Stomach smooth muscle (tissue), 2 donors: ENCODE measurements around the gene ABCC1.
"Not testable (repeated sequence)": the region's sequence is repeated elsewhere in the genome, so short reads cannot be mapped to it uniquely, and the experiment has no call there.

Experiments
- H3K27ac ChIP-seq: one replicate; pipeline ENCODE4 v1.7.0; 2013; ENCODE audit warnings: mild to moderate bottlenecking, low read length, inconsistent platforms
- H3K27me3 ChIP-seq, 2 donors: one replicate each; pipeline ENCODE4 v1.7.0; 2013; ENCODE audit warnings: low read length in 2 of 2; ENCODE audit not compliant: insufficient read depth in 2 of 2, control insufficient read depth in 1 of 2
- H3K36me3 ChIP-seq, 2 donors: one replicate each; pipeline ENCODE4 v1.7.0; 2013; ENCODE audit warnings: low read length in 2 of 2; ENCODE audit not compliant: control insufficient read depth in 2 of 2, insufficient read depth in 2 of 2
- H3K4me1 ChIP-seq: one replicate; pipeline ENCODE4 v1.7.0; 2013; ENCODE audit warnings: low read length; ENCODE audit not compliant: control insufficient read depth, insufficient read depth
- H3K4me3 ChIP-seq, 2 donors: one replicate each; pipeline ENCODE4 v1.7.0; 2013; ENCODE audit warnings: low read length in 2 of 2
- H3K9ac ChIP-seq, 2 donors: one replicate each; pipeline ENCODE4 v1.7.0; 2013; ENCODE audit warnings: low read length in 2 of 2, mild to moderate bottlenecking in 1 of 2
- H3K9me3 ChIP-seq, 2 donors: one replicate each; pipeline ENCODE4 v1.7.0; 2013; ENCODE audit warnings: low read length in 2 of 2; ENCODE audit not compliant: control insufficient read depth in 2 of 2
- donor health status: healthy.
- donor health status: Pancreatic carcinoma.

Gene ABCC1

GRCh38 chr16:16158082-16158658 lies 208.8 kb downstream of the ABCC1 start:
- Histone ChIP-seq H3K9ac (no peak overlapping the region), H3K27me3 (no peaks in the 10 kb centered on the region), H3K36me3 (peaks cover 0 to 3% of the 10 kb centered on the region in 2 donors), H3K27ac (no peak overlapping the region), H3K4me3 (no peak overlapping the region), H3K9me3 (peaks cover 5 to 11% of the 10 kb centered on the region in 2 donors), H3K4me1 (no peaks in the 10 kb centered on the region)

DNA sequence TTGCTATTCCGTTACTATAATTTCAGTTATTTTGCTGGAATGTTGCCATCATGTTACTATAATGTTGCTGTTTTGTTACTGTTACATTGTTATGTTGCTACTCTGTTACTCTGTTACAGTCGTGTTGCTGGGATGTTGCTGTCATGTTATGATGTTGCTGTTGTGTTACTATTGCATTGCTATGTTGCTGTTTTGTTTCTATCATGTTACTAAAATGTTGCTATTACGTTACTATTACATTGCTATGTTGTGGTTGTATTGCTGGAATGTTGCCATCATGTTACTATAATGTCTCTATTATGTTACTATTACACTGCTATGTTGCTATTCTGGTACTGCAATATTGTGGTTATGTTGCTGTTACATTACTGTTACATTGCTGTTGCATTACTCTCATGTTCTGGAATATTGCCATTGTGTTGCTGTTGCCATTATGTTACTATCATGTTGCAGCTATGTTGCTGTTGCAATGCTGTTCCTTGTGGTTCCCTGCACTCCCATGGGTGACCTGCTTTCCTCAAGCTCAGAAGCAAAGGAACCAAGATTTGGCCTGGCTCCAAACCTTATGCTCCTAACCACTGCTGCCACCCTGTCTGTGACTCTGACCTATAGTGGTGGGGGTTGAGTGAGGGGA lies 209.4 kb downstream of the ABCC1 start:
- Histone ChIP-seq H3K27ac (no peak overlapping the region), H3K9me3 (peaks cover 5 to 11% of the 10 kb centered on the region in 2 donors), H3K36me3 (peaks cover 0 to 5% of the 10 kb centered on the region in 2 donors), H3K9ac (no peak overlapping the region), H3K4me1 (no peaks in the 10 kb centered on the region), H3K27me3 (no peaks in the 10 kb centered on the region), H3K4me3 (no peak overlapping the region)

GRCh38 chr16:16159662-16160061 lies 210.2 kb downstream of the ABCC1 start:
- Histone ChIP-seq H3K4me3 (no peak overlapping the region), H3K27ac (no peak overlapping the region), H3K36me3 (peaks cover 0 to 8% of the 10 kb centered on the region in 2 donors), H3K4me1 (no peaks in the 10 kb centered on the region), H3K9ac (no peak overlapping the region), H3K27me3 (no peaks in the 10 kb centered on the region), H3K9me3 (peaks cover 5 to 11% of the 10 kb centered on the region in 2 donors)

DNA sequence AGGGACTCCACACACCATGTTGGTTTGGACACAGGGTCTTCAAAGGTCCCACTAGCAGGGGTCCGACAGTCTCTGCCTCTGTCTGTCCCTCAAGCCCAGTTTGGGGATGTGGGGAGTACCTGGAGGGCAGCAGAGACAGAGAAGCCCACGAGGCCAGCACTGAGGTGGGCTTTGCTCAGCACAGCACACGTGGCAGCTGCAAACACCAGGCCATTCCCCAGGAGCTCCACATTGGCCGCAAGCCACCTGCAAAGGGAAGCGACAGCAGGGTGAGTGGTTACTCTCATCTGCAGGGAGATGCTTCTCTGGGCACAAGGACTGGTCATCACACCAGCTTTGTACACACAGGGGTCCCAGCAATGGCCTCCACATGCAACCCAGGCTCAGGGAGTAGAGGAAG lies 211.9 kb downstream of the ABCC1 start:
- no peak overlapping the region for H3K4me3 ChIP-seq
- peaks cover 0 to 8% of the 10 kb centered on the region in 2 donors for H3K36me3 ChIP-seq
- H3K9ac ChIP-seq = no peak overlapping the region
- H3K27me3 ChIP-seq = no peaks in the 10 kb centered on the region
- no peak overlapping the region for H3K27ac ChIP-seq
- H3K9me3 ChIP-seq = peaks cover 5 to 11% of the 10 kb centered on the region in 2 donors
- H3K4me1 ChIP-seq = no peaks in the 10 kb centered on the region

- H3K9me3 ChIP-seq = peaks cover 5 to 11% of the 10 kb centered on the region in 2 donors
- H3K36me3 ChIP-seq, H3K4me3 ChIP-seq: not testable (repeated sequence)
Observed at GRCh38 chr16:16161840-16162239, 212.4 kb downstream of the ABCC1 start.

GRCh38 chr16:16162591-16162990 lies 213.2 kb downstream of the ABCC1 start:
- H3K36me3 ChIP-seq = peaks cover 0 to 8% of the 10 kb centered on the region in 2 donors
- H3K4me3 ChIP-seq = no peak overlapping the region
- H3K9me3 ChIP-seq = peaks cover 5 to 11% of the 10 kb centered on the region in 2 donors
- H3K4me1 ChIP-seq = no peaks in the 10 kb centered on the region
- no peaks in the 10 kb centered on the region for H3K27me3 ChIP-seq
- no peak overlapping the region for H3K9ac ChIP-seq
- no peak overlapping the region for H3K27ac ChIP-seq

More at GRCh38 chr16:16161840-16162239, 212.4 kb downstream of the ABCC1 start:
- not testable (repeated sequence) for H3K27ac ChIP-seq, H3K4me1 ChIP-seq, H3K27me3 ChIP-seq, H3K9ac ChIP-seq

DNA sequence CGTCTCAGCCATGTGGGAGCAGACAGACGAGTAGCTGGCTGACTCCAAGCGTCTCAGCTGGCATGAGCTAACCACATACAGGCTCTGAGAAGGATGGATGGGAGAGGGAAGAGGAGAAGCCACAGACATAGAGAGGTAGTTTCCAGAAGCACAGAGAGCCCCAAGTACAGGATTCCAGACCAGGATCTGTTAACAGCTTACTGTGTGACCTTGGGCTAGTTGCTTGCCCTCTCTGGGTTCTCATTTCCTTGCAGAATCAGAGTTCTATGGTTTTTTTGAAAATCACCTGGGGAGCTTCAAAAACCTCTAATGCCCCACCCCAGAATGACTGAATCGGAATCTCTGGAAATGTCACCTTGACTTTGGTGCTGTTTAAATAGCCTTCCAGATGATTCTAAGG lies 213.7 kb downstream of the ABCC1 start:
- Histone ChIP-seq H3K4me1 (no peaks in the 10 kb centered on the region), H3K36me3 (peaks cover 0 to 8% of the 10 kb centered on the region in 2 donors), H3K27ac (no peak overlapping the region), H3K27me3 (no peaks in the 10 kb centered on the region), H3K9ac (no peak overlapping the region), H3K9me3 (peaks cover 5 to 11% of the 10 kb centered on the region in 2 donors), H3K4me3 (no peak overlapping the region)

DNA sequence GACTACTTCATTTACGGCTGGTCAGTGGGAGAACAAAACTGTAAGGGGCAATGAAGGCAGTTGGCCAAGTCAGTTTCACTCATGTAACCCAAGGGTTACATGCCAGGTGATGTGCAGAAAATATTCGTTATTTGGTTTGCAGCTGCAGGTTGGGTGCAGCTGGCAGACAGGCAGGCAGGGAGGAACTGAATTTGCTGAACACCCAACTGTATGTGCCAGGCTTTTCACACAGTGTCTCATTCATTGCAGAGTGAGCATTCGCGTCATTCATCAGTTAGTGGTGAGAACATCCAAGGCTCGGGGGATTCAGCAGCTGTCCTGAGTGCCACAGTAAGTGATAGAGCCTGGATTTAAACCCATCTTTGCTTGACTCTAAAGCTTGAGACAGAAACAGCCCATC lies 214.2 kb downstream of the ABCC1 start:
- Histone ChIP-seq H3K36me3 (peaks cover 0 to 8% of the 10 kb centered on the region in 2 donors), H3K27me3 (no peaks in the 10 kb centered on the region), H3K4me3 (no peak overlapping the region), H3K9me3 (peaks cover 5 to 11% of the 10 kb centered on the region in 2 donors), H3K27ac (no peak overlapping the region), H3K9ac (no peak overlapping the region), H3K4me1 (no peaks in the 10 kb centered on the region)

DNA sequence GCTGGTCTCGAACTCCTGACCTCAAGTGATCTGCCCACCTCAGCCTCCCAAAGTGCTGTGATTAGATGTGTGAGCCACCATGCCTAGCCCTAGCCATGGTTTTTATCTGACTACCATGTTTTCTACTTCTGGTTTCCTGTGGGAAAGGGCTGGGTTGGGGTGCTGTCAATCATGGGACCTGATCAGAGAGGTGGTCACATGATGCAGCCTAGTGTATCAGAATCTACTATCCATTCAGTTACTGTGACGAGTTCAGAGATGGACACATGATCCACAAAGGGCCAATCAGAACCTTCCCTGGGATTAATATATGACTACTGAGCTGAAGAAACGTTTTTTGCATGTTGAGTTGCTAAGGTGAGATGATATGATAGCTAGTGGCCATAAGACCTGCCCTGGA lies 214.8 kb downstream of the ABCC1 start:
- no peak overlapping the region for H3K27ac ChIP-seq
- peaks cover 0 to 4% of the 10 kb centered on the region in 2 donors for H3K9me3 ChIP-seq
- no peaks in the 10 kb centered on the region for H3K4me1 ChIP-seq
- no peaks in the 10 kb centered on the region for H3K27me3 ChIP-seq
- H3K36me3 ChIP-seq = peaks cover 0 to 6% of the 10 kb centered on the region in 2 donors
- no peak overlapping the region for H3K4me3 ChIP-seq
- no peak overlapping the region for H3K9ac ChIP-seq

GRCh38 chr16:16166085-16166484 lies 216.7 kb downstream of the ABCC1 start:
- Histone ChIP-seq H3K4me1 (no peaks in the 10 kb centered on the region), H3K9ac (no peak overlapping the region), H3K27ac (no peak overlapping the region), H3K36me3 (peaks cover 0 to 8% of the 10 kb centered on the region in 2 donors), H3K9me3 (no peaks in the 10 kb centered on the region), H3K27me3 (no peaks in the 10 kb centered on the region), H3K4me3 (no peak overlapping the region)

GRCh38 chr16:16166949-16167348 lies 217.5 kb downstream of the ABCC1 start:
- no peak overlapping the region for H3K4me3 ChIP-seq
- no peaks in the 10 kb centered on the region for H3K9me3 ChIP-seq
- no peaks in the 10 kb centered on the region for H3K27me3 ChIP-seq
- peaks cover 0 to 9% of the 10 kb centered on the region in 2 donors for H3K36me3 ChIP-seq
- no peak overlapping the region for H3K27ac ChIP-seq
- H3K4me1 ChIP-seq = no peaks in the 10 kb centered on the region
- H3K9ac ChIP-seq = no peak overlapping the region
